Neural cell (in vitro differentiated cells): Measurements from ENCODE around the gene TRIM29.

Experiments used
- POLR2AphosphoS5 ChIP-seq: IDR thresholded peaks from 2 replicates; pipeline ENCODE4 v1.6.1; 2012
- TF ChIP-seq, protein P1 (sequence below): fragments of 450-650 bp; IDR thresholded peaks from 2 replicates; pipeline ENCODE4 v1.5.1; 2014; ENCODE audit warnings: antibody characterized with exemption, mild to moderate bottlenecking, moderate library complexity; ENCODE audit not compliant: poor library complexity, severe bottlenecking

DNA sequence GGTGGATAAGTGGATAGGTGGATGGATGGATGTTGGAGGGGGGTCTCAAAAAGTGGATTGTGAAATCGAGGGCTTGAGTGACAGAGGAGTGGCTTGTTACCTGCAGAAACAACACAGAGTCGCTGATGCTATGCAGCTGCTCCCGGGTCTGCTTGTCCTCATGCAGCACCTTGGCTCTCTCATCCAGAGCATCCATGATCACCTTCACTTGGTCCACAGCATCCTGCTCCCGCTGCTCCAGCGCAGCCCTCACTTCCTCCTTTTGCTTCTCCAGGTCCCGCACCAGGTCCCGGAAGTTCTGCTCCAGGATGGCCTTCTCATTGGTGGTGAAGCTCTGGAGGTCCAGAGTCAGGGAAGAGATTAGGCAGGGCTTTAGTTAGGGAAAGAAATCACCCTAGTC, 10.7 kb downstream of the TRIM29 start:
- no peak for TF ChIP-seq POLR2AphosphoS5
- TF ChIP-seq, protein P1, sequence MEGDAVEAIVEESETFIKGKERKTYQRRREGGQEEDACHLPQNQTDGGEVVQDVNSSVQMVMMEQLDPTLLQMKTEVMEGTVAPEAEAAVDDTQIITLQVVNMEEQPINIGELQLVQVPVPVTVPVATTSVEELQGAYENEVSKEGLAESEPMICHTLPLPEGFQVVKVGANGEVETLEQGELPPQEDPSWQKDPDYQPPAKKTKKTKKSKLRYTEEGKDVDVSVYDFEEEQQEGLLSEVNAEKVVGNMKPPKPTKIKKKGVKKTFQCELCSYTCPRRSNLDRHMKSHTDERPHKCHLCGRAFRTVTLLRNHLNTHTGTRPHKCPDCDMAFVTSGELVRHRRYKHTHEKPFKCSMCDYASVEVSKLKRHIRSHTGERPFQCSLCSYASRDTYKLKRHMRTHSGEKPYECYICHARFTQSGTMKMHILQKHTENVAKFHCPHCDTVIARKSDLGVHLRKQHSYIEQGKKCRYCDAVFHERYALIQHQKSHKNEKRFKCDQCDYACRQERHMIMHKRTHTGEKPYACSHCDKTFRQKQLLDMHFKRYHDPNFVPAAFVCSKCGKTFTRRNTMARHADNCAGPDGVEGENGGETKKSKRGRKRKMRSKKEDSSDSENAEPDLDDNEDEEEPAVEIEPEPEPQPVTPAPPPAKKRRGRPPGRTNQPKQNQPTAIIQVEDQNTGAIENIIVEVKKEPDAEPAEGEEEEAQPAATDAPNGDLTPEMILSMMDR: no peak
